OCI-LY3 (cell line): ENCODE results near the gene HDAC4.

ENCODE experiments used
- H2AFZ ChIP-seq: fragments of 200-600, 300-600 bp; shearing (Covaris generic); 2 replicates; pipeline ENCODE4 v1.6.0; 2014; ENCODE audit warnings: antibody characterized with exemption, low read depth, low read length
- H3K27ac ChIP-seq: fragments of 200-600, 300-600 bp; sonication (generic); 2 replicates; pipeline ENCODE4 v1.5.1; 2014; ENCODE audit warnings: mild to moderate bottlenecking, low read length, moderate library complexity, mixed read lengths
- H3K27me3 ChIP-seq: fragments of 200-600, 300-600 bp; sonication (generic); 2 replicates; pipeline ENCODE4 v1.6.1; 2014; ENCODE audit warnings: low read depth, low read length, mixed read lengths
- H3K36me3 ChIP-seq: fragments of 200-600, 300-600 bp; sonication (generic); replicated peaks from 2 replicates; pipeline ENCODE3; 2014; ENCODE audit warnings: low read depth, low read length, mixed read lengths
- H3K4me1 ChIP-seq: fragments of 300-600, 200-600 bp; sonication (generic); 2 replicates; pipeline ENCODE4 v1.6.1; 2014; ENCODE audit warnings: low read length, mixed read lengths
- H3K4me2 ChIP-seq: fragments of 200-600, 300-600 bp; sonication (generic); 2 replicates; pipeline ENCODE4 v1.6.1; 2014; ENCODE audit warnings: low read length, mixed read lengths
- H3K4me3 ChIP-seq: fragments of 300-600, 200-600 bp; sonication (generic); 2 replicates; pipeline ENCODE4 v1.5.1; 2014; ENCODE audit warnings: antibody characterized with exemption, mild to moderate bottlenecking, low read length, moderate library complexity
- H3K79me2 ChIP-seq: fragments of 300-600, 200-600 bp; shearing (Covaris generic); 2 replicates; pipeline ENCODE4 v1.6.1; 2014; ENCODE audit warnings: mild to moderate bottlenecking, low read length, mixed read lengths
- H3K9ac ChIP-seq: fragments of 300-600, 200-600 bp; shearing (Covaris generic); 2 replicates; pipeline ENCODE4 v1.6.0; 2014; ENCODE audit warnings: mild to moderate bottlenecking, low read length, moderate library complexity
- H3K9me3 ChIP-seq: fragments of 200-600, 300-600 bp; shearing (Covaris generic); 2 replicates; pipeline ENCODE4 v1.6.1; 2014; ENCODE audit warnings: low read length, mixed read lengths; ENCODE audit not compliant: insufficient read depth
- H4K20me1 ChIP-seq: fragments of 200-600, 300-600 bp; sonication (generic); 2 replicates; pipeline ENCODE4 v1.6.1; 2016; ENCODE audit warnings: low read length, mixed read lengths; ENCODE audit not compliant: insufficient read depth
- CTCF ChIP-seq: fragments of 200-600, 300-600 bp; sonication (generic); IDR thresholded peaks from 2 replicates; pipeline ENCODE4 v1.5.1; 2014; ENCODE audit warnings: antibody characterized with exemption, low read length, low read depth
- EZH2phosphoT487 ChIP-seq: fragments of 200-600 bp; shearing (Covaris generic); IDR thresholded peaks from 2 replicates; pipeline ENCODE4 v1.6.1; 2018; ENCODE audit warnings: antibody characterized with exemption, mixed run types, low read depth

Gene HDAC4

DNA sequence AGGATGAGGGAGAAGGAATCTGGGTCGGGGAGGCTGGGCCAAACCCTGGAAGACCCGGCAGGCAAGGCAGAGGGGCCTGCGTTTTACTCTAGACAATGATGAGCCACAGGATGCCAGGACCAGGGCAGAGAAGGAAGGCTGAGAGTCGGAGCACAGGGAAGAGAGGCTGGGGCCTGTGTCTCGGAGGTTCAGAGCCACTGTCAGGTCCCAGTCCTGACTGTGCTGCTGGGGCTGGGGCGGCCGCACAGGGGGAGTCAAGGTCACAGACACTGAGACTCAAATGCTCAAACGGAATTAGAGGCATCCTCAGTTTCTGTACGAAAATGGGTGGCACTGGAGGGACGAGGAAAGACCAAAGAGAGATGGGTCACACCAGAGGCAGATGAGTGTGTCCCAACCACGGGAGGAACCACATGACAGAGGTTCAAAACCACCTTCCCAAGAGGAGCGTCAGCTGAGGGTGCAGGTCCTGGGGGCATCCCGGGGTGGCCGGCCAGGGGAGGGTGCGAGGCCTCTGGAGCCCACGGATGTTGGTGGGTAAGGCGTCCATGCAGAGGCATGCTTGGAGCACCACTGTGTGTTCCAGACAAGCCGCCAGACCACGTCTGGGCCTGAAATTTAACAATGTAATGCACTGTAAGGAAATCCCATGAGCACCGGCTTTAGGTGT lies 14.7 kb downstream of the HDAC4 start:
- Histone ChIP-seq H3K9me3 (no peaks in the 10 kb centered on the region), H3K4me3 (no peak overlapping the region), H4K20me1 (peaks cover 14% of the 10 kb centered on the region; the same call in 1 of the 2 replicates), H3K27ac (no peak overlapping the region), H3K27me3 (no peaks in the 10 kb centered on the region), H3K4me2 (no peak overlapping the region), H3K36me3 (no peaks in the 10 kb centered on the region), H2AFZ (no peak overlapping the region), H3K9ac (no peak overlapping the region), H3K4me1 (peaks cover 15% of the 10 kb centered on the region), H3K79me2 (no peaks in the 10 kb centered on the region)
- TF ChIP-seq CTCF: no peak
- no peak for TF ChIP-seq EZH2phosphoT487

- no peak overlapping the region for H3K9ac ChIP-seq
- H3K27ac ChIP-seq: no peak overlapping the region
- H2AFZ ChIP-seq: no peak overlapping the region
- no peaks in the 10 kb centered on the region for H3K79me2 ChIP-seq
- peaks cover 16% of the 10 kb centered on the region; the same call in 1 of the 2 replicates for H4K20me1 ChIP-seq
- no peak overlapping the region for H3K4me2 ChIP-seq
- TF ChIP-seq CTCF (no peak), EZH2phosphoT487 (no peak)
- no peaks in the 10 kb centered on the region for H3K27me3 ChIP-seq
- peaks cover 22% of the 10 kb centered on the region for H3K4me1 ChIP-seq
- H3K9me3 ChIP-seq: no peaks in the 10 kb centered on the region
- peaks cover 2% of the 10 kb centered on the region for H3K36me3 ChIP-seq
- H3K4me3 ChIP-seq: no peak overlapping the region
Measured at GRCh38 chr2:239385096-239386000, 15.5 kb downstream of the HDAC4 start.

DNA sequence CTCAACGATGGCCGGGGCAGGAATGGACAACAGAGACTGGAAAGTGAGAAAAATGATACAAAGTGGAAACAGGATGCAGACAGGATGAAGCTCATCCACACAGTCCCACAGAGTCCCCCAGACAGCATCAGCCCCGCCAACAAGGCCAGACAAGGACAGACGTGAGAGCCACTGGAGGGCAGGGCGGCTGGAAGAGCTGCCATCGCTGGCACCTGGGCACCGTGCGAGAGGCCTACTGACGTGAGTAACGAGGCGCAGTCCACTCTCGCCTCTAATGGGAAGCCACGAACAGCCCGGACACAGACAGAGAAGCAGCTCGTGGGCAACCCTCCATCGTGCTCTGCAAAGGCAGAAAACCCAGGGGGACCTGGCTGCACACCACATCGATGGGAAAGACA lies 17.1 kb downstream of the HDAC4 start:
- Histone ChIP-seq H3K27ac (no peak overlapping the region), H3K4me1 (peaks cover 22% of the 10 kb centered on the region), H3K4me3 (no peak overlapping the region)

More for the DNA sequence above, 17.1 kb downstream of the HDAC4 start:
- H2AFZ ChIP-seq: no peak overlapping the region
- no peaks in the 10 kb centered on the region for H3K79me2 ChIP-seq
- H3K27me3 ChIP-seq: no peaks in the 10 kb centered on the region
- H3K4me2 ChIP-seq: no peak overlapping the region
- peaks cover 16% of the 10 kb centered on the region; the same call in 1 of the 2 replicates for H4K20me1 ChIP-seq
- peaks cover 2% of the 10 kb centered on the region for H3K36me3 ChIP-seq
- TF ChIP-seq EZH2phosphoT487 (no peak), CTCF (no peak)
- no peaks in the 10 kb centered on the region for H3K9me3 ChIP-seq
- H3K9ac ChIP-seq: no peak overlapping the region
